Activated CD4-positive, alpha-beta T cell treated with anti-CD3 and anti-CD28 coated beads for 36 hours (primary cell): ENCODE data around the gene NTHL1. TPM values are rescaled to one million over a fixed set of nuclear protein-coding genes. Genes with fewer than 3 reads are reported as not detected.
"Not testable (repeated sequence)": the region's sequence is repeated elsewhere in the genome, so short reads cannot be mapped to it uniquely, and the experiment has no call there.

ENCODE experiments used
- ATAC-seq: fragments of 200-7000 bp; cut with Tn5 transposase; one replicate; pipeline ENCODE4 v1.10.0; 2021; ENCODE audit warnings: mild to moderate bottlenecking, moderate library complexity
- CTCF ChIA-PET: fragments of 350-600 bp; sonication (Branson Sonifier 250); formaldehyde crosslinking; loops from one replicate; lab custom pipeline; 2021; ENCODE audit warnings: antibody characterized with exemption; lab: Charles Lee
- POLR2A ChIA-PET: fragments of 350-600 bp; sonication (Branson Sonifier 250); formaldehyde crosslinking; loops from one replicate; lab custom pipeline; 2021; ENCODE audit warnings: antibody characterized with exemption, inconsistent platforms; lab: Charles Lee
- DNase-seq: peaks from one replicate; pipeline ENCODE4 v3.0.0-alpha.2; 2020
- H3K27ac Mint-ChIP-seq: one replicate; pipeline ENCODE4 v1.8.0; 2021; ENCODE audit warnings: mixed read lengths
- H3K27me3 Mint-ChIP-seq: one replicate; pipeline ENCODE4 v1.8.0; 2021; ENCODE audit warnings: mixed read lengths
- H3K36me3 Mint-ChIP-seq: one replicate; pipeline ENCODE4 v1.8.0; 2021; ENCODE audit warnings: low read depth, mixed read lengths
- H3K4me1 Mint-ChIP-seq: one replicate; pipeline ENCODE4 v1.8.0; 2021; ENCODE audit warnings: mixed read lengths
- H3K4me3 Mint-ChIP-seq: one replicate; pipeline ENCODE4 v1.8.0; 2021; ENCODE audit warnings: mild to moderate bottlenecking, moderate library complexity, mixed read lengths
- H3K9me3 Mint-ChIP-seq: one replicate; pipeline ENCODE4 v1.8.0; 2021; ENCODE audit warnings: low read depth, mixed read lengths
- intact Hi-C, 2 experiments: fragments of 100-400 bp; cut with DNase I in 1 of 2; cut with micrococcal nuclease in 1 of 2; formaldehyde crosslinking; loops; one replicate each; pipeline versions ENCODE4 v1.14.2 to v1.15.1; 2022 to 2024; cut with DNase I, micrococcal nuclease
- total RNA-seq, 2 experiments: library from RNA; stranded (reverse); gene quantifications; one replicate each; pipeline ENCODE4 v1.2.3, GENCODE V29; 2021

Gene NTHL1
- total RNA-seq, 2 experiments from 2014 or later: 22.6 to 26.1 TPM

- H3K4me3 Mint-ChIP-seq: peak overlapping the region; percentile 46
- ChIA-PET POLR2A (interaction anchor here (1.1 to 1.6 kb wide), 2 partner anchors 132 kb away, joined by 4 to 5 read pairs; partner anchors contain the start of gene TRAF7), CTCF (interaction anchor here (0.6 to 3.4 kb wide), 11 partner anchors 9 to 132 kb away, joined by 3 to 42 read pairs (median 4); partner anchors contain the start of genes HS3ST6, NTHL1, PKD1 and TRAF7)
- H3K27ac Mint-ChIP-seq: no peak overlapping the region
- peaks cover 27% of the 10 kb centered on the region for H3K27me3 Mint-ChIP-seq
- DNase-seq (peak; percentile 97), ATAC-seq (peak; percentile 86)
- H3K4me1 Mint-ChIP-seq: peaks cover 15% of the 10 kb centered on the region
- H3K9me3 Mint-ChIP-seq: no peaks in the 10 kb centered on the region
- no peaks in the 10 kb centered on the region for H3K36me3 Mint-ChIP-seq
- intact Hi-C loops: loop anchor here (1.0 to 10.0 kb wide), 14 partner anchors 13 to 478 kb away; partner anchors contain the start of genes CCNF (in 1 of the 2), ECI1 (in 1 of the 2), NTHL1 (in 1 of the 2) and RNPS1 (in 1 of the 2)
These were observed 24.3 kb downstream of the NTHL1 start for GRCh38 chr16:2023092-2024031.

DNA sequence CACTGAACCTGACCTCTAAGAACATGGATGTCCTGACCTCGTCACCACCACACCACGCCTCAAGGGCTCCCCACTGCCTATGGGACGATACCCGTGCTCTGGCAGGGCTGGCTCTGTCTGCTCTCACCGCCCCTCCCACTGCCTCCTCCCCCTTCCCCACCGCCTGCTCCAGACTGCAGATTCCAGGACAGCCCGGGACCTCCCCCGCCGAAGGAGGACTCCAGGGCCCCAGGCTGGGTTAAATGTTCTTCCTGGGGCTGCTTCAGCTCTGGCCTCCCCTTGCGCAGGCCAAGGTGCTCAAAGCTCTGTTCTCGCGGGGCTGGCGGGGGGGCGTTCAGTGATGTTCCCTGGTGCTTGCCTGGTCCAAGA lies 24.9 kb downstream of the NTHL1 start:
- Mint-ChIP-seq H3K9me3 (no peaks in the 10 kb centered on the region), H3K4me3 (peak overlapping the region; percentile 46), H3K27me3 (peaks cover 29% of the 10 kb centered on the region), H3K36me3 (no peaks in the 10 kb centered on the region), H3K27ac (no peak overlapping the region), H3K4me1 (peaks cover 15% of the 10 kb centered on the region)
- ATAC-seq: peak; percentile 35
- ChIA-PET POLR2A (interaction anchor here (0.6 to 1.6 kb wide), 2 partner anchors 27 to 133 kb away, joined by 3 to 5 read pairs; partner anchors contain the start of gene TRAF7), CTCF (interaction anchor here (0.6 to 3.4 kb wide), 13 partner anchors 9 to 408 kb away, joined by 3 to 42 read pairs (median 3); partner anchors contain the start of genes HS3ST6, NTHL1, TRAF7 and TSC2)
- intact Hi-C loops: loop anchor here (1.0 to 10.0 kb wide), 14 partner anchors 12 to 479 kb away; partner anchors contain the start of genes CCNF (in 1 of the 2), ECI1 (in 1 of the 2), NTHL1 (in 1 of the 2) and RNPS1 (in 1 of the 2)
- no peak for DNase-seq

DNA sequence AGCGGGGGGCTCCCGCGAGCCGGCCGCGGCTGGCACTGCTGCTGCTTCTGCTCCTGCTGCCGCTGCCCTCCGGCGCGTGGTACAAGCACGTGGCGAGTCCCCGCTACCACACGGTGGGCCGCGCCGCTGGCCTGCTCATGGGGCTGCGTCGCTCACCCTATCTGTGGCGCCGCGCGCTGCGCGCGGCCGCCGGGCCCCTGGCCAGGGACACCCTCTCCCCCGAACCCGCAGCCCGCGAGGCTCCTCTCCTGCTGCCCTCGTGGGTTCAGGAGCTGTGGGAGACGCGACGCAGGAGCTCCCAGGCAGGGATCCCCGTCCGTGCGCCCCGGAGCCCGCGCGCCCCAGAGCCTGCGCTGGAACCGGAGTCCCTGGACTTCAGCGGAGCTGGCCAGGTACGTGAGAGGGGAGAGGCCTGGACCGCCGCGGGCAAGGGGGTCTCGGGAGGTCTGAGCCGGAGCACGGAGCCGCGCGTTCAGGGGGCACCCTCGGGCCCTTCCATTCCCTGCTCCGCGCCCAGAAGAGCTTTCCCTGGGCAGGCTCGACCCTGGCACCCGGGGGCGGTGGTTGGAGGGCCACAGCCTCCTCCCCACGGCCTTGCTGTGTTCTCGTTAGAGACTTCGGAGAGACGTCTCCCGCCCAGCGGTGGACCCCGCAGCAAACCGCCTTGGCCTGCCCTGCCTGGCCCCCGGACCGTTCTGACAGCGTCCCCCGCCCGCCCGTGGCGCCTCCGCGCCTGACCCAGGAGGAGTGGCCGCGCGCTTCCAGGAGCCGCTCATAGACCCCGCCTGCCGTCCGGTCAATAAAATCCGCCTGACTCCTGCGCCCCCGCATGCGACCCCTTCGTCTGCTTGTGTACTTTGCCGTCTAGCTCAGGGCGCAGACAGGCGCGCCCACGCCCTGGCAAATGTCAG lies 27.5 kb downstream of the NTHL1 start:
- intact Hi-C loops: loop anchor here (5.0 to 10.0 kb wide), 2 partner anchors 42 to 465 kb away; no protein-coding TSS in a partner anchor
- H3K27me3 Mint-ChIP-seq: peaks cover 22% of the 10 kb centered on the region
- ChIA-PET POLR2A (interaction anchor here (1.2 kb wide), 1 partner anchor 135 kb away, joined by 4 read pairs; the partner anchor contains the start of gene TRAF7), CTCF (interaction anchor here (0.5 to 3.4 kb wide), 4 partner anchors 16 to 120 kb away, joined by 3 to 42 read pairs (median 3); partner anchors contain the start of gene NOXO1)
- H3K4me3 Mint-ChIP-seq: no peak overlapping the region
- DNase-seq (peak; percentile 41), ATAC-seq (no peak)
- peaks cover 15% of the 10 kb centered on the region for H3K4me1 Mint-ChIP-seq
- H3K27ac Mint-ChIP-seq: no peak overlapping the region
- H3K9me3 Mint-ChIP-seq: no peaks in the 10 kb centered on the region
- H3K36me3 Mint-ChIP-seq: no peaks in the 10 kb centered on the region

- no peak within 1 kb of the TSS for H3K27ac Mint-ChIP-seq
- H3K4me3 Mint-ChIP-seq: no peak within 1 kb of the TSS
- no peaks in the 10 kb centered on the region for H3K9me3 Mint-ChIP-seq
- H3K4me1 Mint-ChIP-seq: peaks cover 15% of the 10 kb centered on the region
- no peaks in the 10 kb centered on the region for H3K36me3 Mint-ChIP-seq
- DNase-seq (peak; percentile 58), ATAC-seq (no peak)
- ChIA-PET POLR2A (interaction anchor here (1.2 kb wide), 1 partner anchor 136 kb away, joined by 4 read pairs; the partner anchor contains the start of gene TRAF7), CTCF (interaction anchor here (0.5 to 1.5 kb wide), 2 partner anchors 38 to 121 kb away, joined by 3 to 7 read pairs; partner anchors contain the start of gene NOXO1)
- intact Hi-C loops: no loop called here
- peaks cover 22% of the 10 kb centered on the region for H3K27me3 Mint-ChIP-seq
These were observed 28.1 kb downstream of the NTHL1 start, which contains the start of gene NPW for GRCh38 chr16:2019518-2019920. Gene NPW, plus strand, starts transcription at chr16:2019785.

DNA sequence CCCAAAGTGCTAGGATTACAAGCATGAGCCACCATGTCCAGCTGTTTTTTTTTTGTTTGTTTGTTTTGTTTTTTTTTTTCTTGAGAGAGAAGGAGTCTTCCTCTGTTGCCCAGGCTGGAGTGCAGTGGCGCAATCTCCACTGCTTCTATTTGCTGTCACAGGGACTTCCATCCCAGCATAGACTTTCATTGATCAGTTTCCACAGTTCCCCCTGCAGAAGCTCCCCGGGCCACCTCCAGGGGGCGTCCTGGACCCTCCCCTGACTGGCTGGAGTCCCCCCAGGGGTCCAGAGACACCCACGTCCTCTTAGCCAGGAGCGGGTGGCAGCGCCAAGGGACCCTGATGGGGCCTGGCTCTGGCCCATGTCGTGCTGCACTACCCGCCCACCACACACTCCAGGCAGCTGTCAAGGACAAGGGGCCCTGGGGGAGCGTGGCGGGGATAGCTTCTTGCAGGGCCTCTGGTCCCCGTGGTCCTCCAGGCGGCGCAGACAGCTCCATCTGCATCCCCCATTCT lies 31.2 kb downstream of the NTHL1 start:
- no peaks in the 10 kb centered on the region for H3K9me3 Mint-ChIP-seq
- peaks cover 5% of the 10 kb centered on the region for H3K4me1 Mint-ChIP-seq
- peaks cover 14% of the 10 kb centered on the region for H3K27me3 Mint-ChIP-seq
- intact Hi-C loops: no loop called here
- ChIA-PET POLR2A (interaction anchor here (1.2 kb wide), 1 partner anchor 139 kb away, joined by 4 read pairs; the partner anchor contains the start of gene TRAF7), CTCF (interaction anchor here (1.3 to 1.7 kb wide), 3 partner anchors 13 to 125 kb away, joined by 5 to 8 read pairs (median 6); no protein-coding TSS in a partner anchor)
- ATAC-seq (peak; percentile 42), DNase-seq (peak; percentile 48)
- H3K27ac Mint-ChIP-seq: no peak overlapping the region
- H3K4me3 Mint-ChIP-seq: no peak overlapping the region
- no peaks in the 10 kb centered on the region for H3K36me3 Mint-ChIP-seq

- H3K4me3 Mint-ChIP-seq: no peak overlapping the region
- no peaks in the 10 kb centered on the region for H3K36me3 Mint-ChIP-seq
- ChIA-PET POLR2A (interaction anchor here (1.2 kb wide), 1 partner anchor 139 kb away, joined by 4 read pairs; the partner anchor contains the start of gene TRAF7), CTCF (interaction anchor here (1.3 to 1.7 kb wide), 3 partner anchors 12 to 125 kb away, joined by 5 to 8 read pairs (median 6); no protein-coding TSS in a partner anchor)
- peaks cover 4% of the 10 kb centered on the region for H3K4me1 Mint-ChIP-seq
- DNase-seq: no peak
- H3K9me3 Mint-ChIP-seq: no peaks in the 10 kb centered on the region
- intact Hi-C loops: no loop called here
- peaks cover 12% of the 10 kb centered on the region for H3K27me3 Mint-ChIP-seq
- no peak for ATAC-seq
- H3K27ac Mint-ChIP-seq: no peak overlapping the region
These were observed 31.8 kb downstream of the NTHL1 start for GRCh38 chr16:2015947-2016208.

DNA sequence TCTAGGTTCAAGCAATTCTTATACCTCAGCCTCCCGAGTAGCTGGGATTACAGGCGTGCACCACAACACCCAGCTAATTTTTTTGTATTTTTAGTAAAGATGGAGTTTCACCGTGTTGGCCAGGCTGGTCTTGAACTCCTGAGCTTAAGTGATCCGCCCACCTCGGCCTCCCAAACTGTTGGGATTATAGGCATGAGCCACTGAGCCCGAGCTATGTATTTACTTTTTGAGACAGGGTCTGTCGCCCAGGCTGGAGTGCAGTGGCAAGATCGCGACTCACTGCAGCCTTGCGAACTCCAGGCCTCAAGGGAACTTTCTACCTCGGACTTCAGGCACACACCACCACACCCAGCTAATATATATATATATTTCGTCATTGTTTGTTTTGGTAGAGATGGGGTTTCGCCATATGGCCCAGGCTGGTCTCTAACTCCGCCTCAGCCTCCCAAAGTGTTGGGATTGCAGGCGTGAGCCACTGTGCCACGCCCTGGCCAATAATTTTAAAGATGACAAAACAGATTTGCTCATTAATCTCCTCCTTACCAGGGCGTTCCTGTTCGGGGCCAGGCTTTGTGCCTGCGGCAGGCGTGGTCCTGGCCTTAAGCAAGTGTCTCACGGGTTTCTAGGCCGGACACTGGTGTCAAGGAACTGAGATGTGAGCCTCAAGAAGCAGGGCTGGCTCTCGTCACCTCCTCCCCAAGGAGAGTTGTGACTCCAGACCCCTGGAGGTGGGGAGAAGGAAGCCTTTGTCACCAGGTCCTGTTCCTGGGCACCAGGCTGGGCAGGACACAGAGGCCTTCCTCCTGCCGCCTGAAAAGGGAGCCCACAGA lies 32.3 kb downstream of the NTHL1 start:
- ChIA-PET POLR2A (no interaction called here), CTCF (interaction anchor here (0.6 to 1.5 kb wide), 5 partner anchors 9 to 1848 kb away, joined by 3 to 5 read pairs (median 3); no protein-coding TSS in a partner anchor)

GRCh38 chr16:2013527-2013926 lies 34.1 kb downstream of the NTHL1 start:
- POLR2A ChIA-PET: no interaction called here
- ATAC-seq (no peak), DNase-seq (no peak)
- no peak overlapping the region for H3K4me3 Mint-ChIP-seq
- H3K27me3 Mint-ChIP-seq: peaks cover 3% of the 10 kb centered on the region
- H3K4me1 Mint-ChIP-seq: peaks cover 6% of the 10 kb centered on the region
- intact Hi-C loops: no loop called here
- H3K36me3 Mint-ChIP-seq: peaks cover 9% of the 10 kb centered on the region
- no peaks in the 10 kb centered on the region for H3K9me3 Mint-ChIP-seq
- H3K27ac Mint-ChIP-seq: no peak overlapping the region
- CTCF ChIA-PET: interaction anchor here (1.2 kb wide), 1 partner anchor 9 kb away, joined by 3 read pairs; no protein-coding TSS in a partner anchor

More for the DNA sequence above, 32.3 kb downstream of the NTHL1 start:
- no peaks in the 10 kb centered on the region for H3K9me3 Mint-ChIP-seq
- H3K4me3 Mint-ChIP-seq: no peak overlapping the region
- H3K4me1 Mint-ChIP-seq: peaks cover under 1% of the 10 kb centered on the region
- H3K27me3 Mint-ChIP-seq: peaks cover 10% of the 10 kb centered on the region
- H3K36me3 Mint-ChIP-seq: peaks cover under 1% of the 10 kb centered on the region
- no peak overlapping the region for H3K27ac Mint-ChIP-seq
- intact Hi-C loops: no loop called here
- DNase-seq: no peak
- no peak for ATAC-seq

DNA sequence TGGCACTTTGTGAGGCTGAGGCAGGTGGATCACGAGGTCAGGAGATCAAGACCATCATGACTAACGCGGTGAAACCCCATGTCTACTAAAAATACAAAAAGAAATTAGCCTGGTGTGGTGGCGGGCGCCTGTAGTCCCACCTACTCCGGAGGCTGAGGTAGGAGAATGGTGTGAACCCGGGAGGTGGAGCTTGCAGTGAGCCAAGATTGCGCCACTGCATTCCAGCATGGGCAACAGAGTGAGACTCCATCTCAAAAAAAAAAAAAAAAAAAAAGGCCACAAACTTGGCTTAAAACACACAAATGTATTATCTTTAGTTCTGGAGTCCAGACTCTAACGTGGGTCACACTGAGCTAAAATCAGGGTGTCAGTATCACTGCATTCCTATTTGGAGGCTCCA lies 35.9 kb downstream of the NTHL1 start:
- ChIA-PET POLR2A (interaction anchor here (0.6 kb wide), 2 partner anchors 13 to 18 kb away, joined by 4 to 7 read pairs; no protein-coding TSS in a partner anchor), CTCF (interaction anchor here (0.8 to 1.1 kb wide), 2 partner anchors 11 to 16 kb away, joined by 3 to 4 read pairs; no protein-coding TSS in a partner anchor)
- H3K27me3 Mint-ChIP-seq, H3K4me3 Mint-ChIP-seq, DNase-seq, ATAC-seq, H3K9me3 Mint-ChIP-seq, intact Hi-C loops, H3K27ac Mint-ChIP-seq: not testable (repeated sequence)
- H3K4me1 Mint-ChIP-seq: peaks cover 24% of the 10 kb centered on the region
- H3K36me3 Mint-ChIP-seq: peaks cover 20% of the 10 kb centered on the region
